Fibroblast of lung (primary cell): ENCODE results near the gene YBX1. TPM values are rescaled to one million over a fixed set of nuclear protein-coding genes. Genes with fewer than 3 reads are reported as not detected.

ENCODE experiments used
- DNase-seq, 2 donors: peaks; one replicate each; pipeline versions ENCODE4 v3.0.0 to v3.0.0-alpha.2; 2010; ENCODE audit warnings: low read depth in 2 of 2
- H2AFZ ChIP-seq: 2 replicates; pipeline ENCODE4 v1.5.1; 2012; ENCODE audit warnings: low read length, control low read depth, inconsistent platforms
- H3K27ac ChIP-seq: 2 replicates; pipeline ENCODE4 v1.5.1; 2011; ENCODE audit warnings: low read length, control low read depth; ENCODE audit not compliant: insufficient read depth
- H3K27me3 ChIP-seq: 2 replicates; pipeline ENCODE4 v1.5.1; 2011; ENCODE audit warnings: mild to moderate bottlenecking, low read length; ENCODE audit not compliant: control insufficient read depth, insufficient read depth
- H3K36me3 ChIP-seq: 2 replicates; pipeline ENCODE4 v1.5.1; 2011; ENCODE audit warnings: low read length; ENCODE audit not compliant: control insufficient read depth, insufficient read depth
- H3K4me1 ChIP-seq: 2 replicates; pipeline ENCODE4 v1.5.1; 2011; ENCODE audit warnings: low read length; ENCODE audit not compliant: control insufficient read depth, insufficient read depth; ENCODE audit errors: extremely low read depth
- H3K4me2 ChIP-seq: 2 replicates; pipeline ENCODE4 v1.5.1; 2011; ENCODE audit warnings: low read length, control low read depth; ENCODE audit not compliant: insufficient read depth; ENCODE audit errors: extremely low read depth
- H3K4me3 ChIP-seq, 4 experiments: fragments of 200-600 bp in 1 of 4; sonication (generic) in 1 of 4; replicated peaks in 1 of 4; 2 replicates each; pipeline ENCODE4 v1.5.1; 2011 to 2016; ENCODE audit warnings: low read length in 4 of 4, low read depth in 3 of 4, mild to moderate bottlenecking in 3 of 4, control low read depth in 2 of 4, inconsistent platforms in 1 of 4, mixed read lengths in 1 of 4; ENCODE audit not compliant: insufficient read depth in 1 of 4; ENCODE audit errors: control extremely low read depth in 1 of 4
- H3K79me2 ChIP-seq: 2 replicates; pipeline ENCODE4 v1.5.1; 2012; ENCODE audit warnings: mild to moderate bottlenecking, low read length, inconsistent platforms; ENCODE audit not compliant: control insufficient read depth, insufficient read depth
- H3K9ac ChIP-seq: 2 replicates; pipeline ENCODE4 v1.5.1; 2011; ENCODE audit warnings: mild to moderate bottlenecking, low read length, control low read depth; ENCODE audit not compliant: insufficient read depth
- H3K9me3 ChIP-seq: 2 replicates; pipeline ENCODE4 v1.5.1; 2012; ENCODE audit warnings: low read depth, low read length; ENCODE audit not compliant: control insufficient read depth, insufficient read depth
- H4K20me1 ChIP-seq: 2 replicates; pipeline ENCODE4 v1.5.1; 2011; ENCODE audit warnings: low read length; ENCODE audit not compliant: control insufficient read depth, insufficient read depth; ENCODE audit errors: extremely low read depth
- CTCF ChIP-seq, 2 donors: IDR thresholded peaks in 1 of 2; conservative IDR thresholded peaks in 1 of 2; 1 replicate in 1 of 2; 2 replicates in 1 of 2; pipeline ENCODE4 v1.5.1; 2011 to 2012; ENCODE audit warnings: low read length in 2 of 2, control low read depth in 1 of 2, inconsistent platforms in 1 of 2, low read depth in 1 of 2, mild to moderate bottlenecking in 1 of 2
- EZH2 ChIP-seq: IDR thresholded peaks from 2 replicates; pipeline ENCODE4 v1.5.1; 2012; ENCODE audit warnings: low read length, control low read depth, mild to moderate bottlenecking; ENCODE audit errors: missing control alignments
- polyA plus RNA-seq, 2 donors: library from polyadenylated mRNA; depleted of rRNA in 1 of 2; stranded (reverse) in 1 of 2; unstranded in 1 of 2; fragments of >200 nt; gene quantifications; 2 replicates each; pipeline ENCODE4 v1.2.1, GENCODE V29; 2011 to 2012; ENCODE audit warnings: missing spikeins in 1 of 2
- total RNA-seq: library from RNA; depleted of rRNA; stranded (reverse); fragments of >200 nt; gene quantifications from 2 replicates; pipeline ENCODE4 v1.2.1, GENCODE V29; 2014

YBX1 gene
- total and polyA plus RNA-seq, 2 donors (not counting 1 experiment from before 2014, with no cell fraction given) = 795 to 799 TPM

- Histone ChIP-seq H3K79me2 (no peaks in the 10 kb centered on the region), H3K4me3 (no peak overlapping the region), H3K9ac (no peak overlapping the region), H3K4me2 (no peak overlapping the region), H3K36me3 (no peaks in the 10 kb centered on the region), H3K27me3 (no peaks in the 10 kb centered on the region), H2AFZ (no peak overlapping the region), H3K9me3 (no peaks in the 10 kb centered on the region), H4K20me1 (no peaks in the 10 kb centered on the region), H3K27ac (no peak overlapping the region), H3K4me1 (no peaks in the 10 kb centered on the region)
- peak in 1 of 2 donors; percentile 33 for DNase-seq
- TF ChIP-seq CTCF (conservative IDR thresholded peaks at IDR 0.05 in 1 of 2, IDR thresholded peaks at IDR 0.05 in 1 of 2; ENCODE audit: low read depth in 1 of 2, low read length in 2 of 2) = no peak
- TF ChIP-seq EZH2 = no peak
These were observed 8.0 kb upstream of the YBX1 start for GRCh38 chr1:42674214-42674613.

- H3K36me3 ChIP-seq = no peaks in the 10 kb centered on the region
- H3K4me1 ChIP-seq = no peaks in the 10 kb centered on the region
- H3K27me3 ChIP-seq = no peaks in the 10 kb centered on the region
- H3K79me2 ChIP-seq = no peaks in the 10 kb centered on the region
- no peak for DNase-seq
- TF ChIP-seq EZH2 (no peak), CTCF (conservative IDR thresholded peaks at IDR 0.05 in 1 of 2, IDR thresholded peaks at IDR 0.05 in 1 of 2; ENCODE audit: low read depth in 1 of 2, low read length in 2 of 2) (no peak)
- no peak overlapping the region for H3K27ac ChIP-seq
- no peak overlapping the region for H2AFZ ChIP-seq
- no peak overlapping the region for H3K4me2 ChIP-seq
- no peaks in the 10 kb centered on the region for H3K9me3 ChIP-seq
- no peak overlapping the region for H3K4me3 ChIP-seq
- H4K20me1 ChIP-seq = no peaks in the 10 kb centered on the region
- no peak overlapping the region for H3K9ac ChIP-seq
These were observed 7.5 kb upstream of the YBX1 start for GRCh38 chr1:42674682-42675081.

- Histone ChIP-seq H3K27ac (no peak overlapping the region), H3K36me3 (no peaks in the 10 kb centered on the region), H3K79me2 (no peaks in the 10 kb centered on the region), H3K9me3 (no peaks in the 10 kb centered on the region), H3K4me1 (no peaks in the 10 kb centered on the region), H2AFZ (no peak overlapping the region), H3K9ac (no peak overlapping the region), H3K27me3 (no peaks in the 10 kb centered on the region), H4K20me1 (no peaks in the 10 kb centered on the region), H3K4me2 (no peak overlapping the region), H3K4me3 (no peak overlapping the region)
- DNase-seq = no peak
- TF ChIP-seq CTCF (conservative IDR thresholded peaks at IDR 0.05 in 1 of 2, IDR thresholded peaks at IDR 0.05 in 1 of 2; ENCODE audit: low read depth in 1 of 2, low read length in 2 of 2) (no peak), EZH2 (no peak)
These were observed 6.8 kb upstream of the YBX1 start for GRCh38 chr1:42675467-42675866.
